Uterus (tissue), 4 donors: ENCODE measurements around the gene KIF14. TPM values are rescaled to one million over a fixed set of nuclear protein-coding genes. Genes with fewer than 3 reads are reported as not detected.

Experiments
- DNase-seq, 2 donors: peaks; one replicate each; pipeline ENCODE4 v3.0.0-alpha.2; 2019 to 2020
- H3K27ac ChIP-seq, 2 donors: fragments of 200-600 bp; sonication (generic); 1 replicate in 1 of 2; 2 replicates in 1 of 2; pipeline ENCODE4 v1.5.1; 2016 to 2018
- H3K27me3 ChIP-seq, 2 donors: fragments of 200-600 bp; sonication (generic); one replicate each; pipeline ENCODE4 v1.5.1; 2018 to 2019; ENCODE audit warnings: control low read depth in 1 of 2
- H3K36me3 ChIP-seq, 2 donors: fragments of 200-600 bp; sonication (generic); one replicate each; pipeline ENCODE4 v1.5.1; 2019; ENCODE audit warnings: control low read depth in 1 of 2
- H3K4me1 ChIP-seq, 2 donors: fragments of 200-600 bp; sonication (generic); one replicate each; pipeline ENCODE4 v1.5.1; 2018 to 2019; ENCODE audit warnings: control low read depth in 1 of 2
- H3K4me3 ChIP-seq, 2 donors: fragments of 200-600 bp; sonication (generic); 1 replicate in 1 of 2; 2 replicates in 1 of 2; pipeline ENCODE4 v1.5.1; 2018 to 2019; ENCODE audit warnings: mild to moderate bottlenecking in 1 of 2
- H3K9me3 ChIP-seq, 2 donors: fragments of 200-600 bp; sonication (generic); one replicate each; pipeline ENCODE4 v1.5.1; 2019; ENCODE audit warnings: control low read depth in 1 of 2
- POLR2A ChIP-seq, 2 donors: fragments of 450-650 bp; IDR thresholded peaks; one replicate each; pipeline ENCODE4 v1.6.1; 2016; ENCODE audit warnings: antibody characterized with exemption in 2 of 2, mild to moderate bottlenecking in 1 of 2, moderate library complexity in 1 of 2
- intact Hi-C: fragments of 100-400 bp; cut with DNase I; formaldehyde crosslinking; loops from one replicate; pipeline ENCODE4 v1.15.1; 2023; ENCODE audit warnings: low total_unique reads
- total RNA-seq, 4 donors: library from RNA; depleted of rRNA in 3 of 4; stranded (reverse); fragments of >200 nt in 3 of 4; gene quantifications; one replicate each; pipeline versions ENCODE4 v1.1.0 to v1.2.4, GENCODE V29; 2014 to 2023
- TF ChIP-seq, protein P1 (sequence below), 4 experiments: fragments of 200-600 bp in 2 of 4; fragments of 450-650 bp in 2 of 4; sonication (generic) in 2 of 4; IDR thresholded peaks; one replicate each; pipeline ENCODE4 v1.5.1; 2016 to 2019; ENCODE audit warnings: antibody characterized with exemption in 4 of 4, mild to moderate bottlenecking in 2 of 4, moderate library complexity in 1 of 4
- donor health status: DM: yes; HTN: yes; CAD: no.

Gene KIF14
- total RNA-seq, result 1 to 10 TPM in 1 of 4 donors, under 1 TPM in 2, not detected in 1; under 0.01 to 9.2 (median 0.15) TPM

GRCh38 chr1:200620273-200621131 lies at the start of gene KIF14:
Gene KIF14, minus strand, starts transcription at chr1:200620751. Its CDS starts 2,028 bp downstream, at chr1:200618723.
- H3K9me3 ChIP-seq, result no peaks in the 10 kb centered on the region
- H3K4me3 ChIP-seq, result peak within 1 kb of the TSS; percentile 45 to 57
- intact Hi-C loops, result loop anchor here (10.0 kb wide), 1 partner anchor 184 kb away; no protein-coding TSS in a partner anchor
- no peaks in the 10 kb centered on the region for H3K27me3 ChIP-seq
- peak; percentile 88 to 89 for DNase-seq
- H3K27ac ChIP-seq, result peak within 1 kb of the TSS; percentile 17 to 45
- no peak for TF ChIP-seq POLR2A (IDR thresholded peaks at IDR 0.05)
- TF ChIP-seq, protein P1, sequence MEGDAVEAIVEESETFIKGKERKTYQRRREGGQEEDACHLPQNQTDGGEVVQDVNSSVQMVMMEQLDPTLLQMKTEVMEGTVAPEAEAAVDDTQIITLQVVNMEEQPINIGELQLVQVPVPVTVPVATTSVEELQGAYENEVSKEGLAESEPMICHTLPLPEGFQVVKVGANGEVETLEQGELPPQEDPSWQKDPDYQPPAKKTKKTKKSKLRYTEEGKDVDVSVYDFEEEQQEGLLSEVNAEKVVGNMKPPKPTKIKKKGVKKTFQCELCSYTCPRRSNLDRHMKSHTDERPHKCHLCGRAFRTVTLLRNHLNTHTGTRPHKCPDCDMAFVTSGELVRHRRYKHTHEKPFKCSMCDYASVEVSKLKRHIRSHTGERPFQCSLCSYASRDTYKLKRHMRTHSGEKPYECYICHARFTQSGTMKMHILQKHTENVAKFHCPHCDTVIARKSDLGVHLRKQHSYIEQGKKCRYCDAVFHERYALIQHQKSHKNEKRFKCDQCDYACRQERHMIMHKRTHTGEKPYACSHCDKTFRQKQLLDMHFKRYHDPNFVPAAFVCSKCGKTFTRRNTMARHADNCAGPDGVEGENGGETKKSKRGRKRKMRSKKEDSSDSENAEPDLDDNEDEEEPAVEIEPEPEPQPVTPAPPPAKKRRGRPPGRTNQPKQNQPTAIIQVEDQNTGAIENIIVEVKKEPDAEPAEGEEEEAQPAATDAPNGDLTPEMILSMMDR (IDR thresholded peaks at IDR 0.05), result no peak
- H3K36me3 ChIP-seq, result no peaks in the 10 kb centered on the region
- H3K4me1 ChIP-seq, result no peaks in the 10 kb centered on the region

- peak within 1 kb of the TSS; percentile 95 to 99 for H3K27ac ChIP-seq
- DNase-seq, result peak; percentile 96 to 97
- intact Hi-C loops, result loop anchor here (10.0 kb wide), 1 partner anchor 75 kb away; no protein-coding TSS in a partner anchor
- TF ChIP-seq POLR2A (IDR thresholded peaks at IDR 0.05), result peak; percentile 73 to 93
- TF ChIP-seq, protein P1 (IDR thresholded peaks at IDR 0.05), result peak in 2 of 4 experiments; percentile 10 to 28
- no peaks in the 10 kb centered on the region for H3K4me1 ChIP-seq
- H3K9me3 ChIP-seq, result no peaks in the 10 kb centered on the region
- no peaks in the 10 kb centered on the region for H3K27me3 ChIP-seq
- no peaks in the 10 kb centered on the region for H3K36me3 ChIP-seq
- H3K4me3 ChIP-seq, result peak within 1 kb of the TSS; percentile 47 to 80
Observed at GRCh38 chr1:200669314-200670241, 49.0 kb upstream of the KIF14 start, which contains the start of gene DDX59. Gene DDX59, minus strand, starts transcription at chr1:200669907. Its CDS starts 3,167 bp downstream, at chr1:200666740.

GRCh38 chr1:200668514-200669313 lies 48.2 kb upstream of the KIF14 start:
- no peak for DNase-seq
- peak overlapping the region; percentile 95 to 99 for H3K27ac ChIP-seq
- no peaks in the 10 kb centered on the region for H3K9me3 ChIP-seq
- intact Hi-C loops, result no loop called here
- TF ChIP-seq, protein P1 (IDR thresholded peaks at IDR 0.05), result no peak
- TF ChIP-seq POLR2A (IDR thresholded peaks at IDR 0.05), result no peak
- no peaks in the 10 kb centered on the region for H3K36me3 ChIP-seq
- H3K4me1 ChIP-seq, result no peaks in the 10 kb centered on the region
- peak overlapping the region; percentile 47 to 80 for H3K4me3 ChIP-seq
- H3K27me3 ChIP-seq, result no peaks in the 10 kb centered on the region

DNA sequence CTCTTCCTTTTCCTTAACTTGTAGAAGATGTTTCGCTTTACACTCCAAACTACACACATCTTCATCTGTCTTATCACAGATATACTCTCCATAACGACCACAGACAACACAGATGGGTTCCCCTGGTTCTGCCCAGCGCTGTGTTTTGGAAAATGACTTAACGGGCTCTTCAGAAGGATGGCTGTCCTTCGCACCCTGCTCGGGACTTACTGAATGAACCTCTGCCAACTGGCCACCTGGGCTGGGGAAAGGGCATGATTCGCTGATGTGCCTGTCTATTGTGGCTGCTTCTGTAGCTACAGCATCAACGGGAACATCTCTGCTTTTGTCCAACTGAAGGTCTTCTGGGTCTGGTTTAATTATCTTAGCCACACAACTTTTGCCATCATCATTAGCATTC lies 45.8 kb upstream of the KIF14 start:
- H3K36me3 ChIP-seq, result no peaks in the 10 kb centered on the region
- H3K9me3 ChIP-seq, result no peaks in the 10 kb centered on the region
- H3K27me3 ChIP-seq, result no peaks in the 10 kb centered on the region
- intact Hi-C loops, result no loop called here
- H3K27ac ChIP-seq, result peak overlapping the region; percentile 33 to 67
- no peaks in the 10 kb centered on the region for H3K4me1 ChIP-seq
- TF ChIP-seq, protein P1 (IDR thresholded peaks at IDR 0.05), result no peak
- TF ChIP-seq POLR2A (IDR thresholded peaks at IDR 0.05), result no peak
- DNase-seq, result no peak
- no peak overlapping the region for H3K4me3 ChIP-seq
